Prostate gland (tissue), 2 donors: ENCODE results near the gene ITPR2.

Experiments used
- POLR2A ChIP-seq: fragments of 450-650 bp; IDR thresholded peaks from one replicate; pipeline ENCODE4 v1.6.1; 2016; ENCODE audit warnings: antibody characterized with exemption, mild to moderate bottlenecking
- POLR2AphosphoS5 ChIP-seq: sonication (generic); formaldehyde crosslinking; IDR thresholded peaks from one replicate; pipeline ENCODE4 v1.6.1; 2017; ENCODE audit warnings: antibody characterized with exemption
- TF ChIP-seq, protein P1 (sequence below), 4 experiments: fragments of 200-600 bp in 2 of 4; fragments of 450-650 bp in 2 of 4; sonication (generic) in 2 of 4; IDR thresholded peaks; 1 replicate in 3 of 4; 2 replicates in 1 of 4; pipeline ENCODE4 v1.5.1; 2016 to 2019; ENCODE audit warnings: antibody characterized with exemption in 4 of 4, mild to moderate bottlenecking in 2 of 4, moderate library complexity in 2 of 4

GRCh38 chr12:26298785-26299621, 534.0 kb downstream of the ITPR2 start:
- TF ChIP-seq, protein P1, sequence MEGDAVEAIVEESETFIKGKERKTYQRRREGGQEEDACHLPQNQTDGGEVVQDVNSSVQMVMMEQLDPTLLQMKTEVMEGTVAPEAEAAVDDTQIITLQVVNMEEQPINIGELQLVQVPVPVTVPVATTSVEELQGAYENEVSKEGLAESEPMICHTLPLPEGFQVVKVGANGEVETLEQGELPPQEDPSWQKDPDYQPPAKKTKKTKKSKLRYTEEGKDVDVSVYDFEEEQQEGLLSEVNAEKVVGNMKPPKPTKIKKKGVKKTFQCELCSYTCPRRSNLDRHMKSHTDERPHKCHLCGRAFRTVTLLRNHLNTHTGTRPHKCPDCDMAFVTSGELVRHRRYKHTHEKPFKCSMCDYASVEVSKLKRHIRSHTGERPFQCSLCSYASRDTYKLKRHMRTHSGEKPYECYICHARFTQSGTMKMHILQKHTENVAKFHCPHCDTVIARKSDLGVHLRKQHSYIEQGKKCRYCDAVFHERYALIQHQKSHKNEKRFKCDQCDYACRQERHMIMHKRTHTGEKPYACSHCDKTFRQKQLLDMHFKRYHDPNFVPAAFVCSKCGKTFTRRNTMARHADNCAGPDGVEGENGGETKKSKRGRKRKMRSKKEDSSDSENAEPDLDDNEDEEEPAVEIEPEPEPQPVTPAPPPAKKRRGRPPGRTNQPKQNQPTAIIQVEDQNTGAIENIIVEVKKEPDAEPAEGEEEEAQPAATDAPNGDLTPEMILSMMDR (IDR thresholded peaks at IDR 0.05), result peak in 1 of 4 experiments; percentile 39
- no peak for TF ChIP-seq POLR2A
- TF ChIP-seq POLR2AphosphoS5, result no peak
